GM19438 (cell line): Measurements from ENCODE around the gene HSH2D.

Experiments used
- ATAC-seq: cut with Tn5 transposase; IDR thresholded peaks from one replicate; pipeline ENCODE4 v1.9.1; 2021; ENCODE audit warnings: low read depth; ENCODE audit not compliant: unreplicated experiment

The HSH2D gene

DNA sequence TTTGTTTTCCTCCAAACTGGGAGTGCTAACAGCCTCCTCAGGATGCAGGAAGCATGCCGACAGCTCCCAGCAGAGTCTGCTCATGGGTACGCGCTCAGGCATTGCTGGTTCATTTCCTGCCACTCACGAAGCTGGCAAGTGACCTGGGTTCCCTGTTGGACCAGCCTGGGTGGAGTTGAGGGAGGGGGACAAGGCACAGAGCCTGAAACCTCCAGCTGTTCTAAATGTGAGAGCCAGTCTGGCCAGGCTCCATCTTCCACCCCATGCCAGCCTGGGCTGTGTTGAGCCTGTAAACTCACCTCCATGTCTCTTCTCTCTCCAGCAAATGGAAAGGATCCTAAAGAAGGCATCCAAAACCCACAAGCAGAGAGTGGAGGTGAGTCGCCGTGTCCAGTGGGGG lies 46.7 kb downstream of the HSH2D start:
- ATAC-seq = no peak

DNA sequence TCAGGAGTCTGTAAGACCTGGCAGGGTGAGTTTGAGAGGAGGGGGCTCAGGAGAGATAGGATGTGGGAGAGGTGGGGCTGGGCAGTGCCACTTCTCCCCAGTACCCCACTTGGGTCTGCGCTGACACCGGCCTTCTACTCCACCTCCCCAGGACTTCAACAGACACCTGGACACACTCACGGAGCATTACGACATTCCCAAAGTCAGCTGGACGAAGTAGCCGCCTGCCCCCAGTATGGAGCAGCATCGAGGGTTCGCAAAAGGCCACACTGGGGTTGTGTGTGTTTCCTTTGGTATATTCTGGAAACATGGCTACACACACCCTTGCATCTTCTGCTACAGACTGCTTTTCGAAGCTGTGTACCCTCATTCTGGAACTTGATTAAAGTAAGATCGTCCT lies 47.3 kb downstream of the HSH2D start:
- ATAC-seq = no peak

DNA sequence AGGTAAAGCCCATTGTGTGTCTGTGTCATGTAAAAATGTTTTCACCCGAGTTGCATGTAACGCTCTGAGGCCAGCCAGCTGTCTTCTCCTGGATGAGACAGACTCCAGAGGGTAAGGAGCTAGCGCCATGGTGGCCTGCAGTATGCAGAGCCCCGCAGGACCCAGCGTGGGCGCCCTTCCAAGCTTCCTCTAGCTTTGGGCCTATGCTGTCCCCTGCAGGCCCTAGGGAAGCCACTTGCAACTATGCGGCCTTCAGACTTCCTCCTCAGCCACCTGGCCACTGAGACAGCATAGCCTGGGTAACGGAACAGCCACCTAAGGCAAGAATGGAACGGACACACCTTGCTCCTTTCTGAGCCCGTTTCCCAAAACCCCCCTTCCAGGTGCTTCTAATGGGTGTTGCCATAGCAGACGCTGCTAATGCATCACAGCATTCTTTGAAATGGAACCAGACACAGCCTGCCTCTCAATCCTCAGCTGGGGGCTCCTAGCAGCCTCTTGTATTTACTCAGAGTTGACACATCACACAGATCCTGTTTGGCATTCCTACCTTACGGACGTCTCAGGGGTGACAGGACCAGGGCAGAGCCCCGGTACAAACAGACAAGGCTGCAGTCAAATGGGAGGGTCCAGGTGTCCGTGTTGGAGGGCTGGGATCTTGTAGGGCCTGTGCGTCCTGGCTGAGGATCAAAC lies 47.9 kb downstream of the HSH2D start:
- no peak for ATAC-seq

DNA sequence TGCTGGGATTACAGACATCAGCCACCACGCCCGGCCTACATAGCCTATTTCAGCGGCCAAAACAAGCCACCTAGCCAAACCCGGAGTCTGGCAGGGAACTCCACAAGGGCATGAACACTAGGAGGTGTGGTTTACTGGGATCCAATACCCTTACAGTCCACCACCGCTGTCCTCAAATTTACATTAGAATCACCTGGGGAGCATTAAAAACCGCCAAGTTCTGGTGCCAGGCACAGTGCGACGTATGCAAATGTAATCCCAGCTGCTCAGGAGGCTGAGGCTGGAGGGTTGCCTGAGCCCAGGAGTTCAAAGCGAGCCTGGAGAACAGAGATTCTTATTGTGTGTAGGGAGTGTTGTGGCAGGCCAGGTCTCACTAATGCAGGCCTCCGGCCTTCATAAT lies 50.0 kb downstream of the HSH2D start:
- no peak for ATAC-seq

DNA sequence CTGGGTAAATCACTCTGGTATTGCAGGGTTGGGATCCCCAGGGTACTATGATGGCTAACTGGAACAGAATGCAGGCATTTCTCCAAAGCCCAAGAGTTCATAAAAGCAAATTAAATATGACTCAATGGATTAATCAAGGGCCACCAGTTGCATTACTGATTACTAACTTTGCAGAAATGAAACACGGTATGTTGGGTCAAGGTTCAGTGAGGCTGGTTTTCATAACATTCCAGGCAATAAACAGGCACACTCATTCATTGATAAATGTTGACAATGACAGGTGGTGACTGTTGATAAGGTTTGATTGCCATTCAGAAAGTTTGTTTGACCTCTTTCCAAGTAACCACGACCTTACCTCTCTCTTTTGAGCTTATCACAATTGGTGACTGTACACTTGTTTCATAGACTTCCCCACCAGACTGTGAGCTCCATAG lies 53.7 kb downstream of the HSH2D start:
- no peak for ATAC-seq

DNA sequence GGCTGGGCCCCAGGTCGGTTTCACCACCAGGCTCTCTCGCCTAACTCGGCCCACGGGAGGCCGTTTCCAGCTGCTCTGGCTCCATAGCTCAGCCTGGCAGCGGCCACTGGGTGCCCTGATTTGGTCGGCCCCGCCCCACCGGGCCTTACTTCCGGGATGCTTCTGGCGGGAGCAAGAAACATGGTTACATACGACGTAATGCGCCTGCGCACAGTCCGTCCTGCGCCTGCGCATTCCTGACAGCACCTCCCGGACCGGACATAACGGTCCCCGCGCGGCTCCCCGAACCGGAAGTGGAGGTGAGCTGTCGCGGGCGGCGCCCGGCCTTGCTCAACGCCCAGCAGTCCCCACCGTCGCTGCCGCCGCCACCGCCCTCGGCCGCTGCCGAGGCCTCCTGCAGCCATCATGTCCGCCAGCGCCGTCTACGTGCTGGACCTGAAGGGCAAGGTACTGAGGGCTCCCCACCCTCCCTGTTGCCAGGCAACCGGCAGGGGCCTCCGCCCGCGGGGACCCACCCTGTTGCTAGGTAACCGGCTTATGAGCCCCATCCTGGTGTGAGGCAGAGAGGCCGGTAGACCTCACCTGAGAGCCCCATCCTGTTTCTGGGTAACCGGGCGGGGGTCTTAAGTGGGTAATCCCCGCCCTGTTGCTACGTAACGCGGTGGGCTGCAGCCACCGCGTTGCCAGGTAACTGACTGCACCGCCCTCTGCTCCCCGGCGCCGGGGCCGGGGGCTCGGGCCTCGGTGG lies 54.3 kb downstream of the HSH2D start, which contains the start of gene AP1M1:
Gene AP1M1 (plus strand): TSS at position 290 of the 748 bp plus-strand sequence. CDS start 116 bp downstream, at position 406.
- ATAC-seq = peak; percentile 80

DNA sequence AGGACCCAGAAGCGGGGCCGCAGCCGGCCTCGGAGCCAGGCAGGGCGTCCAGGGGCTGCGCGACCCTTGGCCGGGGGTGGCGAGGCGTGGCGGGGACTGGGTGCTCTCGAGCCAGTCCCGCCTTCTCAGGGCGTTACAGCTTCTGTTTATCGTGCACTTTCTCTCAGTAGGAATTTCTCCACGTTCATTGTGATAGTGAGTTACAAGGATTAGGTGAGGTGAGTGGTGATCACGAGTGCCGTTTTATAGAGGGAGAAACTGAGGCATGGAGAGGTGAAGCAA lies 54.8 kb downstream of the HSH2D start:
- no peak for ATAC-seq

DNA sequence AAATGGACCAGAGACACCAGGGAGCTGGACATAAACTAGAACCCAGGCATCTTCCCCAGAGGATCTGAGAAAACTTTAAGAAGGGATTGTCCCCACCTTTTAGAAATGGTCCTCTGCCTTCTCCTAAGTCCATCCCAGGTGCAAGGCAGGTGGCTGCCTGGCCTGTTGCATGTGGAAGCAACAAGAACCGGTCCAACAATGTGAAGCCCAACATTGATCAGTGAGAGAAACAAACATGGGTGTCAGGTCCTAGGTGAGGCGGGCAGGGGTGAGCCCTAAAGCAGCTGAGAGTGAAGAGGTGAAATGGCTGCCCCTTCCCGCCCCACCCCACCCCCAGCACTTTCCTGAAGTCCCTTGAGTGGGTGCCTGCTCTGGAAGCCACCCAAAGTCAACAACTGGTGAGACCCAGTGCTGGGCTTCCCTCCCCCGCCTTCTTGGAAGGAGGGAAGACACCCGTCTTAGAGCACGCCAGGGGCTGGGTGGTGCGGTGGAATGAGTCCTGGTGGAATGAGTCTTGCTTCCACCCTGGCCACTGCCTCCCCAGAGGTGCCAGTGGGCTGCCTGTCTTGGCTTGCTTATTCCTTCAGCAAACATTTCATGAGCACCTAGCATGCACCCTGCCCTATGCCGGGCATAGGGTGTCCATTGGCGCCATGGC lies 55.9 kb downstream of the HSH2D start:
- no peak for ATAC-seq

DNA sequence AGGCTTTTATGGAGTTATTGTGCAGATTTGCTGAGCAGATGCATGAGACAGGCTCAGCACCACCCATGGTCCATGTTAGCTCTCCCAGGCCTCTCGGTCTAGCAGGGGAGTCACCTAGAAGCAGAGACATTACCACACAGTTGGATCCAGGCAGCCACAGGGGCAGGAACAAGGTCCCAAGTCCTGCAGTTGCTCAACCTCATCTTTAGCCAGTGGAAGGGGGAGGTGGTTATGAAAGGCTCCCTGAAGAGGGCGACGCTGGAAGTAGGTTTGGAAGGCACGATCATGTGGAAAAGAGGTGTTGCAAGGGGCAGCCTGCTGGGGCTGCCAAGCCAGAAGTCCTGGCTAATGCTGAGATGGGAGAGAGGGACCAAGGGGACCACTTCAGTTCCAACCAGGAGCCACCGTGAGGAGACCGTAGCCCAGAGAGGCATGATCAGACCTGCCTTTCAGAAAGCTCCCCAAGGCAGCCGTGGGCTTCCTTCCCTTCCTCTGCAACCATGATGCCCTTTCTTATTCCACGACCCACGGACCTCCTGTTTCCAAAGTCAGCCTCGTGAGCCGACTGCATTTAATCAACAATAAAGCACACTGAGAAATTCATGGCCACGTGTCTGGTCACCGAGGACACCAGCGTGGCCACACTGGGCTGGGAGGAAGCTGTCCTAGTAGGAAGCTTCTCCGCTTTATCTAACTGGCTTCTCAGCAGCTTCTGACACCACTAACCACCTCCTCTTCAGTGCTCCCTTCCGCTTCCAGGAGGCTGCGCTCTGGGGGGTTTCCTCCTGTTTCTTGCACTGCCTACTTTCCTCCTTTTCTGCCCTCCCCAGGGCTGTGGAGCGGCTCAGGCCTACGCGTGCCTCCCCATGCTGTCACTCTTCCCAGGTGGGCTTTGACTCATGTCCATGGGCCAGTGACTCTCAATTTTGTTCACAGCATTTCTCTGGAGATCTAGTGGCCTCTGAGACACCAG lies 56.8 kb downstream of the HSH2D start:
- ATAC-seq = no peak

DNA sequence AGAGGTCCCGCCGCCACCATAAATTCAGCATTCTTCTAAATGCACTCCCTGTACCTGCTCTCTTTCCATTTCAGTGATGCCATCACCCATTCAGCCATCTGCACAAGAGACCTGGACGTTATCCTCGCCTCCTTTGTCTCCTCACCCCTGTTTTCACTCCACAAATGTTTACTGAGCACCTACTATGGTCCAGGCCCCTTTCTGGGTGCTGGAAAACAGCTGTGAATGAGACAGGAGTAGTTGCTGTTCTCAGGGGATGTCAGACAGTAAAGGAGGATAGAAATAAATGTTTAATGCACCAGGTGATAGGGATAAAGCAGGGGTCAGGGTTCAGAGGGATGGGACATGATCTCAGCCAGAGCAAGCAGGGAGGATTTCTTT lies 57.5 kb downstream of the HSH2D start:
- ATAC-seq = no peak

DNA sequence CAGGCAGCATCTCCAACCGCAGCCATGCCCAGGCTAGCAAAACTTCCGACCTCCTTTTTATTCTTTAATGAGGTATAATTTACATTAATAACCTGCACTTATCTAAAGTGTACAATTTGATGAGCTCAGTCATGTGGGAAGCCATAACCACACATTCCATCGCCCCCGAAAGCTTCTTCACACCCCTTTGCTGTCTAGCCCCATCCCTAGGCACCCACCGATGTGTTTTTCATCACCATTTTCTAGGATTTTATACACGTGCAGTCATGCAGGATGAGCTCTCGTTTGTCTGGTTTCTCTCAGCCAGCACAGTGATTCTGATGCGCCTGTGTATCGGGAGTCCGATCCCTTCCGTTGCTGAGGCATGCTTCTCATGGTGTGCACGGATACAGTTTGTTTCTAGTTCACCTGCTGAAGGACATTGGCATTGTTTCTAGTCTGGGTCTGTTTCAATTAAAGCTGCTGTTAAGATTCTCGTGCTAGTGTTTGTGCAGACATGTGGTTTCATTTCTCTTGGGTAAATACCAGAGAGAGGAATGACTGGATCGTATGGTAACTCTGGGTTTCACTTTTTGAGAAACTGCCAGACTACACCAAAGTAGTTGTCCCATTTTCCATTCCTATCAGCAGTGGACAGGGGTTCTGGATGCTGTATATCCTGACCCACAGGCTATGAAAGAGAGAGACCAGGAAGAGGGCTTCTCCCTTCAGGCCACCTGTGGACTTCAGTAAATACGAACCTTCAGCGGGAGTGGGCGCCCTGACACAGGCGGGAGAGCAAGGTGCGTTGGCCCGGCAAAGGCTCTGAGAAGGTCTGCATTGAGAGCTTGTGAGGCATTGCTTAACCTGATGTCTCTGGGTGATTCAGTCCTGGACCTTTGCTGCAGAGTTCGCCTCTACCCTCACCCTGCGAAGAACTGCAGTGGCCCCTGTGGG lies 59.1 kb downstream of the HSH2D start:
- no peak for ATAC-seq

DNA sequence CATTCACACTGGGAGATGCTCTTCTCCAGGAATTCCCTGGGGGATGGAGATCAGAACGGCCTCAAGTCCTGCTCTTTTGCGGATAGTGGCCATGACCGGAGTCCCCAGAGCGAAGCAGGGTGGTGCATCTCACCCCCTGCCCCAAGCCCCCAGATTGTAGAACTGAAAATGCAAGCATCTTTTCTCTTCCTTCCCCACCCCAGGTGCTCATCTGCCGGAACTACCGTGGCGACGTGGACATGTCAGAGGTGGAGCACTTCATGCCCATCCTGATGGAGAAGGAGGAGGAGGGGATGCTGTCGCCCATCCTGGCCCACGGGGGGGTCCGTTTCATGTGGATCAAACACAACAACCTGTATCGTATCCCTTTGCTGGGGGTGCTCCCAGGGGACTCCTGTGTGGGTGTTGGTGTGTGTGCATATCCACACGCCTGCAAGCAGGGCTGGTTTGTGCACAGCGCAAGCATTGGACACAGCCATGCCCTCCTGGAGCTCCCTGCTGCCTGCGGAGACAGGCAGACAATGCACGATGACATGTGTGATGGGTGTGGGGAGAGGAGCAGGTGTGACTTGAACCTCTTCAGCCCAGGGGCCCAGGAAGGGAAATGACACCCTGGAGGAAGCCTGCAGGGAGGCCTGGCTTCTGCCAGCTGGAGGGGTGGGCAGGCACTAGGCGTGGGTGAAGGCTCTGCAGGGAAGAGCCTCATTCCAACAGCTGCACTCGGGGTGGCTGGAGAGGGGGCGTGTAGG lies 59.9 kb downstream of the HSH2D start:
- no peak for ATAC-seq

DNA sequence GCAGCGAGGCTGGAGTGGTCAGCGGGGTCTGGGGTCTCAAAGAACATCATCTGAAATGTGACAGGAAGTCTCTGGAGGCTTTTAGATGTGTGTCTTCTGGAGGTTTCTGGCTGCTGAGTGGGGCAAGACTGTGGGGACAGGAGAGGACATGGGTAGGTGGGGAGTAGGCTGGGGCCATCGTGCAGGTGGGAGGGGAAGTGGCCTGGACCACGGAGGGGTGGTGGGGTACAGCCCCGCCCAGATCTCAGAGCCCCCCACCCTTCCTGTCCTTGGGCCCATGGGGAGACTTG lies 60.5 kb downstream of the HSH2D start:
- no peak for ATAC-seq

DNA sequence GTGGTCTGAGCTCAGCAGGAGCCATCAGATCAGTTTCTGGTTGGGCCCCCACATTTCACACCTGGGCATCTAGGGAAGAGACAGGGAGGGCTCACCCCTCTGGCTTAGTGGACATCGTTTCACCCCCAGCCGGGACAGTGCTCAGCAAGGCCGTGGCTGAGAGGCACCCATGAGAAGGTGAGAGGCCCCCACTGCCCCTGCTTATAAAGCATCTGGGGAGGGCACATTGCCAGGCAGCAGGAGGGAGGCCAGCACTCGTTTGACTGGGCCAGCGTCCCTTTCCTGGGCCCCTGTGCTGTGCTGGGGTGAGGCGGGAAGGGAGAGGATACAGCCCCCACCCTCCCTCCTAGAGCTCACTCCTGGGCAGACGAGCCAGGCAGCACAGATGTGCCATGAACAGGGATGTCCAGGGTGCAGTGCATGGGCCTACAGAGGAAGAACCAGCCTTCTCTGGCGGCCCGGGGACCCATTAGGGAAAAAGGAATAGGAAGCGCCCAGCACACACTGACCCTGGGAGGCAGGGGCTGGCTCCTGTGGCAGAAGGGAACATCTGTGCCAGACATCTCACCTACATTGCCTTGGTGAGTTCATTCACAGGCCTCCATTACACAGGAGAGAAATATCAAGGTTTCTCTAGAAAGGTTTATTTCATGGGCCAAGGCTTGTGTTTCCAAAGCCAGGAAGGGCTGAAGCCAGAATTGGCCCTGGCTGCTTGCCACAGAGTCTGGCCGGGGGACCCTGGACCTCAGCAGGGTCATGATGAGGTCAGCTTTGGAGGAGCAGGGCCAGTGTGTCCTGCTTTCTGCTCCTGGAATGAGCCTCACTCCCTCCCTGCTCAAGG lies 61.9 kb downstream of the HSH2D start:
- ATAC-seq = no peak

DNA sequence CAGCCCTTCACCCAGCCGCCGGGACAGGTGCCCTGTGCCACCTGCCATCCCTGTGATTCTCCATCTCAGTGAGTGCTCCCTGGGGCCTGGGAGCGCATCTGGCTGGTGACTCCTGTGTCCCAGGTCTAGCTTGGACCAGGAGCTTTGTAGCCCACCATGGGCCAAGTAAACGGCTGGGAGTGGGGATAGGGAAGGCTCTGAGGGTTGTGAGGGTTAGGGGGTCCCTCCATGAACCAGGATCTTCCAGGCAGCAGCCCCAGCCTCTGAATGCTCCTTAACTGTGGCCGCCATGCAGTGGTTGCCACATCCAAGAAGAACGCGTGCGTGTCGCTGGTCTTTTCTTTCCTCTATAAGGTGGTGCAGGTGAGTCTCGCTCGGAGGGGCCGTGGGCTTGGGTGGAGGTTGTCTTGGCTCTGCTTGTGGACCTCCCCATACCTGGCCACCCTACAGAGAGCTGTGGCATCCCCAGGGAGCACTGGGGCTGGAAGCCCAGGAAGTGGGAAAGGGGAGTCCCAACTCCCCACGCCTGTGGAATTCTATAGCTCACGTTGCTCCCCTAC lies 62.6 kb downstream of the HSH2D start:
- ATAC-seq = no peak

DNA sequence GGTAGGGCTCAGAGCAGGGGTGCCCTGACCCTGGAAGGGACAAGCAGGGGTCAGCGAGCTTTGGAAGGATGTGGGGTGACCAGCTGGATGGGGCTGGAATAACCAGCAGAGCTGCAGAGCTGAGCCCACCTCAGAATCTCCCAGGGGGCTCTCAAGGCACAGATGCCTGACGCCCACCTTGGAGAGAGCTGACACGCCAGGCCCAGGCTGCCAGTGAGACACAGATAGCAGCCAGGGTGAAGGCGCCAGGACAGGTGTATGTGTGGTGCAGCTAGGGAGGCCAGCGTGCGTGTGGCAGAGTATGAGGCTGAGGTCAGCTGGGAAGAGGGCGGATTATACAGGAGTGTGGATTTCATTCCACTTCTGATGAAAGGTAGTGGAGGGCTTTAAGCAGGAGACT lies 63.2 kb downstream of the HSH2D start:
- ATAC-seq = no peak

DNA sequence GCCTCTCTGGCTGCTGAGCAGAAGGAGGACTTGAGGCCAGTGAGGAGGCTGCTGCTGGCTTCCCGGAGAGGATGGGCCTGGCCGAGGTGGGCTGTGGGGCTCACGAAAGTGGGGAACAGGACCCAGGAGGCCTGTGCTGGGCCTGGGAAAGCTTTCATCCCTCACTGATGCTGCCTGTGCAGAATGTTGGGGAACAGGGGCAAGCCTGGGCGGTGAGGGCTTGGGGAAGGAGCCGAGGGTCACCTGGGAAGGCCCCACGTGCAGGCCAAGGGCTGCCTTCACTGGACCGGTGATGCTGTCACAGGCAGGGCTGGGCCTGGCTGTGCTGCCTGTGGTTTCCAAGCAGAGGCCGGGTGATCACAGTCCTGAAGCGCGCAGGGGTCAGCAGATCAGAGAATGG lies 63.6 kb downstream of the HSH2D start:
- no peak for ATAC-seq

DNA sequence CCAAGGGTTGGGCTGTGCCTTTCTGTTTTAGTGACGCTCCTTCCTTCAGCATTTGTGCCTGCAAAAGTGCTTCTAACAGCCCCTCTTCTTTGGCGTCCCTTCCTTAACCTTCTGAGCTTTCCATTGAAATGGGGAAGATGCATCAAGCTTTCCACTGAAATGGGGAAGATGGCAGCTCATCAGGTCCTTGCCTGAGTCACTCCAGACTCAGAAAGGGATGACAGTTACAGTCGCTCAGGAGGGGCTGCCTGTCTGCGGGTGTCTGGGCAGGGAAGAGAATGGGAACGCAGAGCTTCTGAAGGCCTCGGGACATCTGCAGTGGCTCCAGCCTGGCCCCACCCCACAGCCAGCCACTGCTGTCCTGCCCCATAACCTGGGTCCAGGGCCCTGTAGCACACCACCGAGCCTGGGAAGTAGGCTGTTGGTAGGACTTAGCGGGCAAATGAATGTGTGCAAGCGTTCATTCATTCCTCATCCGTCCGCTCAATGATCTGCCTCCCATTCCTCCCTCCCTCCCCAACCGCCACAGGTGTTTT lies 64.1 kb downstream of the HSH2D start:
- no peak for ATAC-seq
